Neural progenitor cell (in vitro differentiated cells): ENCODE measurements around the gene CMA1.

Experiments used
- EZH2 ChIP-seq: fragments of 200-600 bp; sonication (generic); IDR thresholded peaks from 2 replicates; pipeline ENCODE4 v1.6.1; 2017; ENCODE audit warnings: antibody characterized with exemption, mild to moderate bottlenecking, moderate library complexity
- EZH2phosphoT487 ChIP-seq: fragments of 200-600 bp; sonication (generic); IDR thresholded peaks from 2 replicates; pipeline ENCODE4 v1.6.1; 2017; ENCODE audit warnings: antibody characterized with exemption
- TF ChIP-seq, protein P1 (sequence below): fragments of 200-600 bp; sonication (generic); IDR thresholded peaks from 2 replicates; pipeline ENCODE4 v1.5.1; 2017; ENCODE audit warnings: antibody characterized with exemption, mild to moderate bottlenecking

DNA sequence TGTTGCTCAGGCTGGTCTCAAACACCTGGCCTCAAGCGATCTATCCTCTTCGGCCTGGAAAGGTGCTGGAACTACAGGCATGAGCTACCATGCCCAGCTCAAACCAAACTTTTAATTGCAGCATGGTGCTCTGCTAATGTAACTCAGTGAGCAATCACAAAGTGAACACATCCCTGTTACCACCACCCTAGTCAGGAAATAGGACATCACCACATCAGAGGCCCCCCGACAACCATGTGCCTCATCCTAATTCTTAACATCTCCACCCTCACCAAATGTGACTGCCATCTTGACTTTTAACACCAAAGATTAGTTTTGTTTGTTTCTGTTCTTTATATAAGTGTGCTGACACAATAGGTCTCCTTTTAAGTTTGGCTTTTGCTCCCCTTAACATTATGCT, 42.7 kb downstream of the CMA1 start:
- TF ChIP-seq, protein P1, sequence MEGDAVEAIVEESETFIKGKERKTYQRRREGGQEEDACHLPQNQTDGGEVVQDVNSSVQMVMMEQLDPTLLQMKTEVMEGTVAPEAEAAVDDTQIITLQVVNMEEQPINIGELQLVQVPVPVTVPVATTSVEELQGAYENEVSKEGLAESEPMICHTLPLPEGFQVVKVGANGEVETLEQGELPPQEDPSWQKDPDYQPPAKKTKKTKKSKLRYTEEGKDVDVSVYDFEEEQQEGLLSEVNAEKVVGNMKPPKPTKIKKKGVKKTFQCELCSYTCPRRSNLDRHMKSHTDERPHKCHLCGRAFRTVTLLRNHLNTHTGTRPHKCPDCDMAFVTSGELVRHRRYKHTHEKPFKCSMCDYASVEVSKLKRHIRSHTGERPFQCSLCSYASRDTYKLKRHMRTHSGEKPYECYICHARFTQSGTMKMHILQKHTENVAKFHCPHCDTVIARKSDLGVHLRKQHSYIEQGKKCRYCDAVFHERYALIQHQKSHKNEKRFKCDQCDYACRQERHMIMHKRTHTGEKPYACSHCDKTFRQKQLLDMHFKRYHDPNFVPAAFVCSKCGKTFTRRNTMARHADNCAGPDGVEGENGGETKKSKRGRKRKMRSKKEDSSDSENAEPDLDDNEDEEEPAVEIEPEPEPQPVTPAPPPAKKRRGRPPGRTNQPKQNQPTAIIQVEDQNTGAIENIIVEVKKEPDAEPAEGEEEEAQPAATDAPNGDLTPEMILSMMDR = no peak
- TF ChIP-seq EZH2 (no peak), EZH2phosphoT487 (no peak)
